T-helper 1 cell (primary cell): Measurements from ENCODE around the gene NEUROG1.

Experiments
- DNase-seq, 5 donors: peaks; one replicate each; pipeline ENCODE4 v3.0.0-alpha.2; 2012 to 2020

NEUROG1 gene

GRCh38 chr5:135561266-135561665 is 25.5 kb upstream of the NEUROG1 start:
- no peak for DNase-seq

- DNase-seq, result peak in 3 of 5 donors; percentile 12 to 55 (median 37)
Observed at GRCh38 chr5:135560858-135561257, 25.1 kb upstream of the NEUROG1 start.

- DNase-seq, result no peak
Observed at GRCh38 chr5:135559354-135559753, 23.6 kb upstream of the NEUROG1 start.

DNA sequence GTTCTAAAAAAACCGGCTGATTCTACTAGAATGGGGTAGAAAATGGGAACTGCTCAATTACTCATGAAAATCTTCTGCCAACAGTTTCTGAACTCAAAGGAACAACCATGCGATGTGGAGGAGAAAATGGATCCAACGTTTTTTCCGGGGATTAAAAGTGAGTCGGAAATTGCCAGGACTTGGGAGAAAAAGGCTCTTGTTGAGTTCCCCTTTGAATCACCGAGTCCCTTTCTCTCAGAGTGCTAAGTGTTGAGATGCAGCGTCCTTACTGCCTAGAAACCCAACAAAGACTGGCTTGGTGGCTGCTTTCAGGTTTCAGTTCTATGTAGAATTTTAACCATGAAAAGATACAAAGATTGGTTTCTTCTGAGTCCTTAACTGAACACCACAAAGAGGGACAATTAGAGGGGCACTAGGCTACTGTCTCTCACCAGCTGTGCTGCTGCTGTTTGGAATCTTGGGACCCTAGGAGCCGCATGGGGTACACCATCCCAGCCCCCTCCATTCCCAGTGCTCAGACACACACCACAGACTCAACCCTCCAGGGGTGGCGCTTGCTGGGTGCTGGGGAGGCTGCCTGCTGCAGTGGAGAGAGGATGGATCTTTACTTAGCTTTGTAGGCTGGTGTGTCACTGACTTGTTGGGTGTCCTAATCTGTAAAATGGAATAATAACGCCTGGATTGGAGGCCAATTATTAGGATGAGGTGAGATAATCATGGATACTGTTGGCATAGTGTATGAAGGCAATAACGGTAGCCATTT is 21.5 kb upstream of the NEUROG1 start:
- DNase-seq, result no peak

- DNase-seq, result no peak
Observed at GRCh38 chr5:135556620-135557019, 20.9 kb upstream of the NEUROG1 start.

DNA sequence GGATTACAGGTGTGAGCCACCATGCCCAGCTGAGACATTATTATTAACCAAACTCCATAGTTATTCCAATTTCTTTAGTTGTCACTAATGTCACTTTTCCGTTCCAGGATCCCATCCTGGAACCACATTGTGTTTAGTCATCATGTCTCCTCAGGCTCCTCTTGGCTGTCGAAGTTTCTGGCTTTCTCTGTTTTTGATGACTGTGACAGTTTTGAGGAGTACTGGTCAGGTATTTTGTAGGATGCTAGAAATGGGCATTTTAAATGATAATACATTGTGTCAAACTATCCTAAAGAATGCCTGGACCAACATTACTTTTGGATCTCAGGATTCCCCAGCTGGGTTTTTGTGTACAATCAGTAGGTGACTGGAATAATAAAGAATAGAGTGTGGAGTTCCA is 19.8 kb upstream of the NEUROG1 start:
- no peak for DNase-seq

GRCh38 chr5:135553688-135554462 is 18.1 kb upstream of the NEUROG1 start:
- DNase-seq, result no peak

- peak in 3 of 5 donors; percentile 16 to 53 (median 34) for DNase-seq
Observed at GRCh38 chr5:135551593-135552447, 16.1 kb upstream of the NEUROG1 start.

DNA sequence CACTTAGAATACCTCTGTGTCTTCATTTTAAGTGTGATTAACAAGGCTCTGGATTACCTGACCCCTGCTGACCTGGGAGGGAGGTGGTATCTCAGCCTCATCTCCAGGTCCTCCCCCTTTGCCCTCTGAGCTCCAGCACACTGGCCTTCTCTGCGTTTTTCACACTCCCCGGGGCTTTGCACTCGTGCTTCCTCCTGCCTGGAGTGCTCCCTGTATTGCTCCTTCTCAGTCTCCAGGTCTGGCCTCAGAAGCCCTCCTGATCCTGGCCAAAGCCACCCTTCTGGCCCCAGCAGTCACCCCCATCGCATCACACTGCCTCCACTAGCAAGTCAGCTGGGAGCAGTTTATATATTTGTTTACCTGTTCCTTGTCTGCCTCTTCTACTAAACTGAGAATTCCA is 13.6 kb upstream of the NEUROG1 start:
- DNase-seq, result no peak

GRCh38 chr5:135547590-135548254 is 12.0 kb upstream of the NEUROG1 start:
- DNase-seq, result no peak

GRCh38 chr5:135546912-135547311 is 11.1 kb upstream of the NEUROG1 start:
- DNase-seq, result no peak

GRCh38 chr5:135546101-135546500 is 10.3 kb upstream of the NEUROG1 start:
- no peak for DNase-seq

- DNase-seq, result no peak
Observed at GRCh38 chr5:135545099-135545498, 9.3 kb upstream of the NEUROG1 start.

GRCh38 chr5:135543485-135544304 is 7.9 kb upstream of the NEUROG1 start:
- DNase-seq, result no peak

- no peak for DNase-seq
Observed at GRCh38 chr5:135543001-135543484, 7.3 kb upstream of the NEUROG1 start.

- no peak for DNase-seq
Observed at GRCh38 chr5:135541807-135542502, 6.2 kb upstream of the NEUROG1 start.

DNA sequence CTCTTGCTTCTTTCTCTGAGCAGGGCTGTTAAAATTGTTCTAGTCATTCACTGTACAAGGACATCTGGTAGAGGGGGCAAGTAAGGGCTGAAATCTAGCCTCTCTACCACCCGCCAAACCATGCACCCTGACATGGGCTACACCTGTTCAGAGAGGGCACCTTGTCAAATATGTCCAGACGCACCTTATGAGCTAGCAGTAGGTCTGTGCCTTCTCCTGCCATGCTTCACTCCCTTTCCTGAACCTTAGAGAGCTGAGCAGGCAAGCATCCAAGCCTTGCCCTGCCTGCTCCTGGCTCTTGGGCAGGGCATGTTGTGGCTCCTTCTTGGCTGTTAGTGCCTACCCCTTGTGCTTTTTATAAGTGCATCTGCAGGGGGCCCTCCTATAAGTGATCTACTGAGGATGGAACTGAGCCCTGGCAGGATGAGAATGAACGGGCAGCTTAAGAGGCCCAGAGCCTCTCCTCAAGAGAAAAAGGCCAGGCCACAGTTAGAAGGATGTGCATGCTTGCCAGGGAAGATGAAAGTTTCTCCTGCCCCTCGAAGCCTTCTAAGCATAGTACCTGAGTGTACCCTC is 3.8 kb upstream of the NEUROG1 start:
- DNase-seq, result no peak

GRCh38 chr5:135538261-135538660 is 2.5 kb upstream of the NEUROG1 start:
- no peak for DNase-seq

GRCh38 chr5:135537745-135538144 is 2.0 kb upstream of the NEUROG1 start:
- DNase-seq, result no peak

DNA sequence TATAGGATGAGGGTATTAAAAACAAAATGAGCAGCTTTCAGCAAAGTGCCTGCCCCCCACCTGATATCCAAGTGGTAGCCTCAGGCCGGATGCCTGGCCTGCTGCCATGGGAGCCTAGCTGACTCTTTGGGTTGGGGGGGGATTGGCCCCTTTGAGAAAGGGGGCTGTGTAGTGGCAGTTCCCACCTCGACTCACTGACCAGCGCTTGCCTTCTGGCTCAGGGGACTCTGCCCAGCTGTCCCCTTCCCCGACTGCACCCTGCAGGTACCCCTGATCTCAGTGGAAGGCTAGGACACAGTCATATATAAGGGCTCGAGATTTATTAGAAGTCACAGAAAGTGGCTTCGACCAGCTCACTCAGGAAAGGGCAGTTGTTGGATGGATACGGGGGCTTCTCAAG is 1.5 kb upstream of the NEUROG1 start:
- no peak for DNase-seq

GRCh38 chr5:135535420-135535819 is 344 bp downstream of the NEUROG1 start:
- no peak for DNase-seq
